Cardiac fibroblast (primary cell): ENCODE results near the gene PIK3AP1.
"Not testable (repeated sequence)": the region's sequence is repeated elsewhere in the genome, so short reads cannot be mapped to it uniquely, and the experiment has no call there.

Experiments used
- DNase-seq, 2 donors: peaks; one replicate each; pipeline versions ENCODE4 v3.0.0 to v3.0.0-alpha.2; 2010; ENCODE audit warnings: low read depth in 2 of 2
- H3K4me3 ChIP-seq, 2 donors: replicated peaks in 1 of 2; 1 replicate in 1 of 2; 2 replicates in 1 of 2; pipeline ENCODE4 v1.5.1; 2011; ENCODE audit warnings: low read depth in 2 of 2, low read length in 2 of 2, mild to moderate bottlenecking in 2 of 2, moderate library complexity in 1 of 2
- TF ChIP-seq, protein P1 (sequence below): IDR thresholded peaks from one replicate; pipeline ENCODE4 v1.5.1; 2011; ENCODE audit warnings: low read depth, mild to moderate bottlenecking, low read length, inconsistent platforms

PIK3AP1 gene

DNA sequence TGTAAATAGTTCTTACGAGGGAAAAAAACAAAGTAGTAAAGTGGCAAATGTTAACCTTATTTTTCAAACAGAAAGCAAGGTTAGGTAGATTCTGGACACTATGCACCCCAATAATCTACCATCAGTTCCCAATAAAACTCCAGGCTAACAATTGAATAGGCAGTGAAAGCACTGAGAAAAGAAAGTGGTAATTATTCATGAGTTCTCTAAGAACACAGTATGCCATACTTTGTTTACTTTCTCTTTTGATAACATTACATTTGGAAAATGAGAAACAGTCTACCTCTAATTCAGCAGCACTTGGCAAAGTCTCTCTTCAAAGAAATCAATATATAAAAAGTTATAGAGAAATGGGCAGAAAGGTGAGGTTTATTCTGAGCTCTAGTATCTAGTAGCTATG, 151.9 kb downstream of the PIK3AP1 start:
- no peak overlapping the region for H3K4me3 ChIP-seq
- no peak for DNase-seq
- TF ChIP-seq, protein P1, sequence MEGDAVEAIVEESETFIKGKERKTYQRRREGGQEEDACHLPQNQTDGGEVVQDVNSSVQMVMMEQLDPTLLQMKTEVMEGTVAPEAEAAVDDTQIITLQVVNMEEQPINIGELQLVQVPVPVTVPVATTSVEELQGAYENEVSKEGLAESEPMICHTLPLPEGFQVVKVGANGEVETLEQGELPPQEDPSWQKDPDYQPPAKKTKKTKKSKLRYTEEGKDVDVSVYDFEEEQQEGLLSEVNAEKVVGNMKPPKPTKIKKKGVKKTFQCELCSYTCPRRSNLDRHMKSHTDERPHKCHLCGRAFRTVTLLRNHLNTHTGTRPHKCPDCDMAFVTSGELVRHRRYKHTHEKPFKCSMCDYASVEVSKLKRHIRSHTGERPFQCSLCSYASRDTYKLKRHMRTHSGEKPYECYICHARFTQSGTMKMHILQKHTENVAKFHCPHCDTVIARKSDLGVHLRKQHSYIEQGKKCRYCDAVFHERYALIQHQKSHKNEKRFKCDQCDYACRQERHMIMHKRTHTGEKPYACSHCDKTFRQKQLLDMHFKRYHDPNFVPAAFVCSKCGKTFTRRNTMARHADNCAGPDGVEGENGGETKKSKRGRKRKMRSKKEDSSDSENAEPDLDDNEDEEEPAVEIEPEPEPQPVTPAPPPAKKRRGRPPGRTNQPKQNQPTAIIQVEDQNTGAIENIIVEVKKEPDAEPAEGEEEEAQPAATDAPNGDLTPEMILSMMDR = no peak

DNA sequence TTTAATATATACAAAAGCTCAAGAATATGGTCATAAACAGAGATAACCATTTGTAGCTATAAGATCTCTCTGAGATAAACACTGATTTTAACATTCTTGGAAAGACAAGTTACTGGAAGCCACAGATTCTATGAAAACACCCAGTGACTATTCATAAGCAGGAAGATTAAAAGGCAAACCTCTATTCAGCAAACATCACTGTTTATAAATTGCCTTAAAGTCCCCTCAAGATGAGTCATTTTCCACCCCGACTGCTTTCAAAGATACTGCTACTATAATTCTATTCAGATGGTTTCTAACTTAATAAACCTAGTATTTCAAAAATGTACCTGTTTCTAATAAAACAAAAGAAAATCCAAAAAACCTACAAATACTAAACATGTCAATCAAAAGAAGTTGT, 154.5 kb downstream of the PIK3AP1 start:
- DNase-seq = peak; percentile 36 to 52
- H3K4me3 ChIP-seq = no peak overlapping the region
- TF ChIP-seq, protein P1 = no peak

DNA sequence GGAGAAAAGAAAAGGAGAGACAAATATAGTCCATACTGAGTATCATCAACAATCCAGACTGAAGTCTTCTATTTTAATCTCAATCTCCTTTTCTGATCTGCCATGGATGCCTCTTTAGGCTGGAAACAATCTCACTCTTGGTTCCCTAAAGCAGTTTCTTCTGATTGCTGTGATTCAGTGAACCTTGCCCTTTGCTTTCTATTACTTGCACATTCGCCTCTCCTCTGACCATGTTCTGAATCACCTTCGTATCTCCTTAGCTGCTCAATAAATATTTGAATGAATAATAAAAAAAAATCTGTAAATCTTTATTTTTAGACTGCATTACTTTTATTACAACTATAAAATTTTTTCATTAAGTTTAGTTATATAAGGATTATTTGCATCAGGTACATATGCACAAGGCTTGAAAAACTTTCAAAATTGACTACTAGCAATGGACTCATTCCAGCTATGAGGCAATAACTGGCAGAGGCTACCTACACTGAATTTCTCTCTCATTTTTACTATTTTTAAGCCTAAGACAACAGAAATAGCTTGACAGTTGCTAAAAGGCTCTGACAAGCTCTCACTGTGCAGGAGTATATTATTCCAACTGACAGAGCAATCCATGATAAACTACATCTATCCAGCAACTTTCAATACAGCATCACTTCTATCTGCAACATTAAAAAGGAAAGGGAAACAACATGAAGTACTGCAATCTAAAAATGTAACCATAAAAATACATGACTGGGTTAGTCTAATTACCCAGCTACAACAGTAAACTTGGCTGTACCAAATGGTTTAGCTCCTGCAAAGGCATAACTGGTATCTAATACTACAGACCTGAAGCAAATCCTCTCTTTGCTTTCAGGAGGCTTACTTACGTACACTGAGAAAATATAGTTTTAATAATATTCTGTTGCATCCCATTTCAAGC, 159.1 kb downstream of the PIK3AP1 start:
- peak; percentile 39 to 56 for DNase-seq
- H3K4me3 ChIP-seq = no peak overlapping the region
- TF ChIP-seq, protein P1 = no peak

DNA sequence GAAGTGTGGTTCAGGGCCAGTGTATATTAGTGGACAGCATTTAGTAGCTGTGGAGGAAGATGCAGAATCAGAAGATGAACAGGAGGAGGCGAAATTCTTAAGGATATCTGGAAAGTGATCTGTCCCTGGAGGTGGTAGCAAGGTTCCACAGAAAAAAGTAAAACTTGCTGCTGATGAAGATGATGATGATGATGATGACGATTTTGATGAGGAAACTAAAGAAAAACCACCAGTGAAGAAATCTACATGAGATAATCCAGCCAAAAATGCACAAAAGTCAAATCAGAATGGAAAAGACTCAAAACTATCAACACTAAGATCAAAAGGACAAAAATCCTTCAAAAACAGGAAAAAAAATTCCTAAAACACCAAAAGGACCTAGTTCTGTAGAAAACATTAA, 159.8 kb downstream of the PIK3AP1 start:
- no peak overlapping the region for H3K4me3 ChIP-seq

DNA sequence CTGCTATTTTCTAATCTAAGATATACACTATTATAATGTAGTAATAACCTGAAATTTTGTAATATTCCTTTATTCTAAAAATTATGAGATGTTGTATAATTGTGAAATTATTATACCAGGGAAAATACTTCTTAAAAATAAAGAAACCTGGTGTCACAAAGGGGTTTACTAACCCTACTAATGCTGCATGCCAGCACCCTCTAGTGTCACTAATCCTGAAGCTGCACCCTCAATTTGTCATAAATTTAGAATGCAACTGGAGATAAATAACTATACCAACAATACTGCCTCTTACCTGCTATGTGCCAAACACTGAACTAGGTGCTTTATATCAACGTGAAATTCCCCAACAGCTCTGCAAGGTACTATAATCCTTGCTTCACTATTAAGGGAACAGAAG, 164.3 kb downstream of the PIK3AP1 start:
- TF ChIP-seq, protein P1 = peak; percentile 35
- DNase-seq = peak; percentile 20

More for the DNA sequence above, 159.8 kb downstream of the PIK3AP1 start:
- TF ChIP-seq, protein P1 = no peak
- no peak for DNase-seq

DNA sequence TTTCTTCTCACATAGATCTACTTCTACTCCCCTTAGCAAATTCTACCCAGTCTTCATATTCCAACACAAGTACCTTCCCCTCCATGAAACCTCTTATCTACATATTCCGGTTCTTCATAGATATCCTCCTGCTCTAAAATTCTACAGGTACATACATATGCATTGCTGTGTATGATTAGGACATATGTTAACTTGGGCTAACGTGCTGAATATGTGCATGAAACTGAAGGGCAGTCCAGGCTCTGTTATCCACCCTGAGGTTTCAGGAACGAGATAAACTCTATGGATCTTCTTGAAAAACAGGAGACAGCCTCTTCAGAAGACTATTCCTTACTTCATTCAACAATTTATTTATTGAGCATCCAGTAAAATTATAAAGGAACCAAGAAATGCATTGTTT, 165.0 kb downstream of the PIK3AP1 start:
- H3K4me3 ChIP-seq = no peak overlapping the region
- no peak for DNase-seq
- TF ChIP-seq, protein P1 = no peak

More for the DNA sequence above, 164.3 kb downstream of the PIK3AP1 start:
- no peak overlapping the region for H3K4me3 ChIP-seq

DNA sequence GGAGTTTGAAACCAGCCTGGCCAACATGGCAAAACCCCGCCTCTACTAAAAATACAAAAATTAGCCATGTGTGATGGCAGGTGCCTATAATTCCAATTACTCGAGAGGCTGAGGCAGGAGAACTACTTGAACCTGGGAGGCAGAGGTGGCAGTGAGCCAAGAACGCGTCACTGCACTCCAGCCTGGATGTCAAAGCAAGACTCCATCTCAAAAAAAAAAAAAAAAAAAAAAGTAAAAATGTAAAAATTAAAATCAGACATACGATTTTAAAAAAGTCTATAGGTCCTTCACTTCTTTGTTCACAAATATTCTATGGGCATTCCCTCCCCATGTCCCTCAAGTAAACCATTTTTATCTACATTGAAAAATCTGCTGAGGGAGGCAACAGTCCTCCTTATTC, 171.7 kb downstream of the PIK3AP1 start:
- TF ChIP-seq, protein P1 = no peak
- H3K4me3 ChIP-seq = no peak overlapping the region
- no peak for DNase-seq

DNA sequence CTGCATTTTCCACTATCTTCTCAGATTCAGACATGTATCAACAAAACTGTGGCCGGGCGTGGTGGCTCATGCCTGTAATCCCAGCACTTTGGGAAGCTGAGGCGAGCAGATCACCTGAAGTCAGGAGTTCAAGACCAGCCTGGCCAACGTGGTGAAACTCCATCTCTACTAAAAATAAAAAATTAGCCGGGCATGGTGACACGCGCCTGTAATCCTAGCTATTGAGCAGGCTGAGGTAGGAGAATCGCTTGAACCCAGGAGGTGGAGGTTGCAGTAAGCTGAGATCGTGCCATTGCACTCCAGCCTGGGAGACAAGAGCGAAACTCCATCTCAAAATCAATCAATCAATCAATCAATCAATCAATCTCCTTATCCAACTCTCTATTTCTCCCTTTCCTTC, 174.8 kb downstream of the PIK3AP1 start:
- not testable (repeated sequence) for DNase-seq, H3K4me3 ChIP-seq
